Measurements from ENCODE around the gene MMP7. TPM values are rescaled to one million over a fixed set of nuclear protein-coding genes. Genes with fewer than 3 reads are reported as not detected.

The MMP7 gene
- total and polyA plus RNA-seq, 2 of the 4 experiments (the other 2 are of a cell fraction): not detected

- H3K36me3 ChIP-seq (ENCODE audit: control insufficient read depth, insufficient read depth, low read length): no peaks in the 10 kb centered on the region
- H3K27ac ChIP-seq (ENCODE audit: insufficient read depth, low read length): no peak overlapping the region
- H4K5ac ChIP-seq (ENCODE audit: low read depth, low read length): no peak overlapping the region
- intact Hi-C loops (cut with micrococcal nuclease): no loop called here
- H3K4me3 ChIP-seq (ENCODE audit: insufficient read depth, low read depth, low read length): no peak overlapping the region
- in situ Hi-C loops (cut with MboI; ENCODE audit: low sequenced_read_pairs): no loop called here
- no peak overlapping the region for H3K18ac ChIP-seq (ENCODE audit: low read depth, low read length)
- no peak overlapping the region for H3K56ac ChIP-seq (ENCODE audit: extremely low read depth, insufficient read depth, low read length)
- no peak overlapping the region for H4K91ac ChIP-seq (ENCODE audit: insufficient read depth, low read depth, low read length)
- H2BK15ac ChIP-seq (ENCODE audit: low read depth, low read length): no peak overlapping the region
- dilution Hi-C loops (cut with HindIII; ENCODE audit: low sequenced_read_pairs, unreplicated experiment): no loop called here
- no peaks in the 10 kb centered on the region for H3K9me3 ChIP-seq (ENCODE audit: control insufficient read depth, insufficient read depth, low read length)
- no peak overlapping the region for H2BK5ac ChIP-seq (ENCODE audit: low read depth, low read length, poor library complexity, severe bottlenecking)
- H3K4me1 ChIP-seq (ENCODE audit: control insufficient read depth, insufficient read depth, low read length): no peaks in the 10 kb centered on the region
- ChIA-PET POLR2A (ENCODE audit: unreplicated experiment) (no interaction called here), CTCF (interaction anchor here (0.6 to 1.0 kb wide), 4 partner anchors 10 to 142 kb away, joined by 3 to 5 read pairs (median 3); no protein-coding TSS in a partner anchor)
- H3K27me3 ChIP-seq (ENCODE audit: control insufficient read depth, insufficient read depth, low read length): no peaks in the 10 kb centered on the region; the same call in 1 of the 2 replicates
- H4K20me1 ChIP-seq (ENCODE audit: insufficient read depth, low read length): no peaks in the 10 kb centered on the region
- no peak overlapping the region for H3K23ac ChIP-seq (ENCODE audit: low read depth, low read length)
- no peaks in the 10 kb centered on the region for H3K79me1 ChIP-seq (ENCODE audit: low read depth in 1 of 2, low read length in 2 of 2)
- WGBS, 2 experiments (ENCODE audit: extremely low coverage in 2 of 2, insufficient read length in 1 of 2): no CpG with 5 or more reads among the region's 4 CpGs
- no peak overlapping the region for H2BK20ac ChIP-seq (ENCODE audit: low read depth, low read length)
- H2AK9ac ChIP-seq (replicated peaks; ENCODE audit: low read depth, low read length, poor library complexity): no peak overlapping the region
- ATAC-seq (ENCODE audit: low read depth): no peak
- H3K9ac ChIP-seq (ENCODE audit: low read depth, low read length): no peak overlapping the region
- H2AK5ac ChIP-seq (ENCODE audit: low read depth, low read length): no peak overlapping the region
- BruUV-seq (replicated peaks): no TSS peak
- H3K4ac ChIP-seq (ENCODE audit: low read depth, low read length): no peak overlapping the region
- no peak overlapping the region for H2AFZ ChIP-seq (replicated peaks; ENCODE audit: low read length, poor library complexity)
- H3K9me1 ChIP-seq (ENCODE audit: insufficient read depth, low read length): no peaks in the 10 kb centered on the region
- TF ChIP-seq RCOR1 (IDR thresholded peaks at IDR 0.05; ENCODE audit: insufficient replicate concordance, low read length) (no peak), MXI1 (IDR thresholded peaks at IDR 0.05; ENCODE audit: borderline replicate concordance, low read depth, low read length) (no peak), ELK1 (IDR thresholded peaks at IDR 0.05; ENCODE audit: borderline replicate concordance, low read depth, low read length) (no peak), BHLHE40 (IDR thresholded peaks at IDR 0.05; ENCODE audit: low read depth, low read length) (no peak), RAD21 (IDR thresholded peaks at IDR 0.05; ENCODE audit: low read length) (no peak), USF2 (IDR thresholded peaks at IDR 0.05; ENCODE audit: low read depth, low read length) (no peak), MAFK (IDR thresholded peaks at IDR 0.05; ENCODE audit: low read depth, low read length) (no peak), CTCF (conservative IDR thresholded peaks at IDR 0.05; ENCODE audit: low read depth, low read length) (no peak), NFE2L2 (IDR thresholded peaks at IDR 0.05; ENCODE audit: low read depth, low read length) (no peak), MAZ (IDR thresholded peaks at IDR 0.05; ENCODE audit: borderline replicate concordance, low read depth, low read length) (no peak), CEBPB (IDR thresholded peaks at IDR 0.05; ENCODE audit: low read depth, low read length) (no peak)
- DNase-seq: no peak
- no peak overlapping the region for H2BK120ac ChIP-seq (ENCODE audit: low read depth, low read length)
- H4K8ac ChIP-seq (ENCODE audit: low read depth in 2 of 2, low read length in 2 of 2): no peak overlapping the region
- H3K14ac ChIP-seq (replicated peaks; ENCODE audit: low read depth, low read length): no peak overlapping the region
- no peak overlapping the region for H3K4me2 ChIP-seq (ENCODE audit: low read depth, low read length)
Observed at GRCh38 chr11:102523887-102524286, 6.7 kb downstream of the MMP7 start.
